NOMO-1 treated with DMSO at 0.1 percent for 48 hours (cell line): ENCODE results near the gene GRK1.
"Not testable (repeated sequence)": the region's sequence is repeated elsewhere in the genome, so short reads cannot be mapped to it uniquely, and the experiment has no call there.

ENCODE experiments used
- DNase-seq: peaks from one replicate; lab custom pipeline; 2025; ENCODE audit not compliant: unreplicated experiment; lab: John Stamatoyannopoulos, UW

GRK1 gene

GRCh38 chr13:113664751-113665596 is 2.0 kb upstream of the GRK1 start:
- DNase-seq = no peak

DNA sequence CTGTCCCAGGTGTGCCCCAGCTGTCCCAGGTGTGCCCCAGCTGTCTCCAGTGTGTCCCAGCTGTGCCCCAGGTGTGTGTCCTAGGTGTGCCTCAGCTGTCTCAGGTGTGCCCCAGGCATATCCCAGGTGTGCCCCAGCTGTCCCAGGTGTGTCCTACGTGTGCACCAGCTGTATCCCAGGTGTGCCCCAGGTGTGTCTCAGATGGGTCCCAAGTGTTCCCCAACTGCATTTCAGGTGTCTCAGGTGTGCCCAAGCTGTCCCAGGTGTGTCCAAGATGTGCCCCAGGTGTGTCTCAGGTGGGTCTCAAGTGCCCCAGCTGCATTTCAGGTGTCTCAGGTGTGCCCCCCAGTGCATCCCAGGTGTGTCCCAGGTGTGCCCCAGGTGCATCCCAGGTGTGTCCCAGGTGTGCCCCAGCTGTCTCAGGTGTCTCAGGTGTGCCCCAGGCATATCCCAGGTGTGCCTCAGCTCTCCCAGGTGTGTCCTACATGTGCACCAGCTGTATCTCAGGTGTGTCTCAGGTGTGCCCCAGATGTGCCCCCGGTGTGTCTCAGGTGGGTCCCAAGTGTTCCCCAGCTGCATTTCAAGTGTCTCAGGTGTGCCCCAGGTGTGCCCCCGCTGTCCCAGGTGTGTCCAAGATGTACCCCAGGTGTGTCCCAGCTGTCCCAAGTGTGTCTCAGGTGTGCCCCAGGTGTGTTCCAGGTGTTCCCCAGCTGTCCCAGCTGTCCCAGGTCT is 1.3 kb upstream of the GRK1 start:
- DNase-seq = no peak

- DNase-seq = no peak
Observed at GRCh38 chr13:113666329-113666670, 719 bp upstream of the GRK1 start.

DNA sequence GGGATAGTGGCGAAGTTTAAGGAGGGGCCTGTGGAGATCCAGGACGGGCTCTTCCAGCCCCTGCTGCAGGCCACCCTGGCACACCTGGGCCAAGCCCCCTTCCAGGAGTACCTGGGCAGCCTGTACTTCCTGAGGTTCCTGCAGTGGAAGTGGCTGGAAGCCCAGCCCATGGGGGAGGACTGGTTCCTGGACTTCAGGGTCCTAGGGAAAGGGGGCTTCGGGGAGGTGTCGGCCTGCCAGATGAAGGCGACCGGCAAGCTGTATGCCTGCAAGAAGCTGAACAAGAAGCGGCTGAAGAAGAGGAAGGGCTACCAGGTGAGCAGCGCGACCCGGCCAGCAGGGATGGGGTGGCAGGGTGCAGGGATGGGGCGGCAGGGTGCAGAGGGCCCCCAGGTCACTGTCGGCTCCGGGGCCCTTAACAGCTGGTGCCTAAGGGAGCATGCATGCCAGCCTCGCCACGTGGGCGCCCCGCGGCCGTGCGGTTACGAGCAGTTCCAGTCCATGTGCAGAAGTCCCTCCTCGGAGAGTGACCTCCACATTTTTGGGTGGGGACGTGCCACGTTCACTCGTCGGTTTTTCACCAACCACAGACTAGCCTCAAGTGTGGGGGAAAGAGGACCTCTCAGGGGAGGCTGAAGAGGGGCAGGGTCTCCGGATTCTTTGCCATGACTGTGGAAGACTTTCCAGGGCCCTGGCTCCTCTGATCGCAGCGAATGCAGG is 912 bp downstream of the GRK1 start:
- DNase-seq = no peak

DNA sequence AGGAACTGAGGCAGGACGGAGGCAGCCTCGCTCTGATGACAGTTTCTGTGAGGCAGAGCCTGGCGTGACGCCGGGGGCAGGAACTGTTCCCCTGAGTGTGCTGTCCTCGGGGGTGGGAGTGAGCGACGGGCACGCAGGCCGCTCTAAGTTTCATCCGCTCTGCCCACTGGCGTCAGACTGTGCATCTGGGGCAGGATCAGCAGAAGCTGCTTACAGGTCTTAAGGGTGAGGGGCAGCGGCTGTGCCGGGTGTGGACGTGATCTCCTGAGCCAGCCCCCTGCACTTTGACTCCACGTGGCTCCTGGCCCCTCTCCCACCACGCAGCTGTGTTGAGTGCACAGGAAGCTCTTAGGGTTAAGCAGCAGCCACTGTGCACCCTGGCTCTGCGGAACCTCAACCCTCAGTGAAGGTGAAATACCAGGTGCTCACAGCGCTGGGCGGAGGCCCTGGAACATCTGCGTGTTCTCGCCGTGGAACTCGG is 1.5 kb downstream of the GRK1 start:
- DNase-seq = no peak

GRCh38 chr13:113669231-113669754 is 2.3 kb downstream of the GRK1 start:
- DNase-seq = no peak

GRCh38 chr13:113669755-113670341 is 2.8 kb downstream of the GRK1 start:
- DNase-seq = no peak

- DNase-seq = no peak
Observed at GRCh38 chr13:113670541-113670940, 3.5 kb downstream of the GRK1 start.

DNA sequence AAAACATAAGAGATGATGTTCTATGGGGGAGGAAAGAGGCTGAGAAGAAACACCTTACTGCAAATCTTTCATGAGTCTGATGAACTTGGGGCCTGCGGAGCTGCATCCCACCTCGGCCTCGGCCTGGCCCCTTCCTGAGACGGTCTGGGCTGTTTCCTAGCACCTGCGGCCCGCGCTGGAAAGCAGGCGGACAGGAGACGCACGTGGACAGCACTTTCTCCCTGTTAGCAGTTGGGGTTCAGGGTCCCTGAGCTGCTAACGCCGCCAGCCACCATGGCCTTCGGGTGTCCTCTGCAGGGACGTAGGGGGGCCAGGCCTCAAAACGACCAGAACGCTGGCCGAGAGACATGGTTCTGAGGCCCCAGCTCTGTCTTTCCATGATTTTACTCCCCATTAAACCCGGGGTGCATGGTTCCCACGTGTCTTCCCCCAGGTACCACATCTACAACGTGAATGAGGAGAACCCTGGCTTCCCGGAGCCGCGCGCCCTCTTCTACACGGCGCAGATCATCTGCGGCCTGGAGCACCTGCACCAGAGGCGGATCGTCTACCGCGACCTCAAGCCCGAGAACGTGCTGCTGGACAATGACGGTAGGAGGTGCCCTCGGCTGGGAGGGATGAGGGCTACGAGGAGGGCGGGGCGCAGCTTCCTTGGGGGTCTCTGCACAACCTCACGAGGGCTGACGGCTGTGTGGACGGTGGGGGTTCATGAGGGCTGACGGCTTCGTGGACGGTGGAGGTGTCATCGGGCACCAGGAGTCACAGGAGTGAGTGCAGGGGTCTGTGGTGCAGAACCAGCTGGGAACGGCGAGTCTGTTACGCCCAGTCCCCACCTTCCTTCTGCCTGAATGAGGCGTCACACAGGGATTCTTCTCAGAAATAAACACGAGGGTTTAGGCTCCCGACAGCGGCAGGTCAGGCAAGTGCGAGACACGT is 4.3 kb downstream of the GRK1 start:
- DNase-seq = no peak

DNA sequence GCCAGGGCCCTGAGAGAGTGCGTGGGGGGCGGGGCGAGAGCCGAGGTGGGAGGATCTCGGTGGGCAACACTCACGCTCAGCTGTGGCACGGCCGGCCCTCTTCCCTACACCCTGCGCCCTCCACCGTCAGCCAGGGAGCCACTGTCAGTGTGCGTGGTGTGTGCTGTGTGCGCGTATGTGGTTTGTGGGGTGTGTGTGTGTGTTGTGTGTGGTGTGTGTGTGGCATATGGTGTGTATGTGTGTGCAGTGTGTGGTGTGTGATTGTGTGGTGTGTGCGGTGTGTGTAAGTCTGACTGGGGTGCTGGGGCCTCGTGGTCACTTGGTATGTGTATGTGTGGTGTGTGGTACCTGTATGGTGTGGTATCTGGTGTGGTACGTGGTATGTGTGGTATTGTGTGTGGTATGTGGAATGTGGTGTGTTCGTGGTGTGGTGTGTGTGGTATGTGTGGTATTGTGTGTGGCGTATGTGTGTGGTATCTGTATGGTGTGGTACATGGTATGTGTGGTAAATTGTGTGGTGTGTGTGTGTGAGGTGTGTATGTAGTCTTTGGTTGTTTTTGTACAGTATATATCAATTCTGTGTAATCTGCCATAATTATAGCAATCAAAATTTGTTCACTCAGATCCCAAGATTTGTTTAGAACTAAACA is 5.1 kb downstream of the GRK1 start:
- no peak for DNase-seq

GRCh38 chr13:113722921-113723320 is 55.9 kb downstream of the GRK1 start:
- DNase-seq = no peak

GRCh38 chr13:113723410-113724015 is 56.5 kb downstream of the GRK1 start:
- no peak for DNase-seq

- DNase-seq = no peak
Observed at GRCh38 chr13:113724016-113724758, 57.2 kb downstream of the GRK1 start.

DNA sequence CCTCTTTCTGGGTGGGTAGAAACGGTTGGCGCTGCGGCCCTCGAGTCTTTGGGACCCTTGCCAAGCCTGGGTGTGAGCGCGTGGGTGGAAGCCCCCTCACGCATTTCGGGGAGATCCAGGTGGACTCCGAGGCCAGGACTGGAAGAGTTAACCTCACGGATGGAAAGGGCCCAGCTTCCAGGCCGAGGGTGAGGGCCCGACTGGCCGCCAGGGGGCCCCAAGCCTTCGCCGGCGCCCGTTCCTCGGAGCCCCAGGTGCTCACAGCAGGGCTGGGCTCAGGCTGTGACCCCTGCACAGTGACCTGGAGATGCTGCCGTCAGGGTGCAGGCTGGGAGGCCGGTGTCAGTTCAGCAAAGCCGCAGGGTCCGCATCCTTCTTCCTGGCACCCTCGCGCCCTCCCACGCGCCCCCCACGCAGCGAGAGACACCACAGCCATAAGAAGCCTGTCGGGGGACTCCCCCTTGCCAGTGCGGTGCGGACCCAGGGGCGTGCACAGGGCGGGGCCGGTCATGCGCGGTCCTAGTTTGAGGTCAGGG is 57.8 kb downstream of the GRK1 start:
- DNase-seq = no peak

DNA sequence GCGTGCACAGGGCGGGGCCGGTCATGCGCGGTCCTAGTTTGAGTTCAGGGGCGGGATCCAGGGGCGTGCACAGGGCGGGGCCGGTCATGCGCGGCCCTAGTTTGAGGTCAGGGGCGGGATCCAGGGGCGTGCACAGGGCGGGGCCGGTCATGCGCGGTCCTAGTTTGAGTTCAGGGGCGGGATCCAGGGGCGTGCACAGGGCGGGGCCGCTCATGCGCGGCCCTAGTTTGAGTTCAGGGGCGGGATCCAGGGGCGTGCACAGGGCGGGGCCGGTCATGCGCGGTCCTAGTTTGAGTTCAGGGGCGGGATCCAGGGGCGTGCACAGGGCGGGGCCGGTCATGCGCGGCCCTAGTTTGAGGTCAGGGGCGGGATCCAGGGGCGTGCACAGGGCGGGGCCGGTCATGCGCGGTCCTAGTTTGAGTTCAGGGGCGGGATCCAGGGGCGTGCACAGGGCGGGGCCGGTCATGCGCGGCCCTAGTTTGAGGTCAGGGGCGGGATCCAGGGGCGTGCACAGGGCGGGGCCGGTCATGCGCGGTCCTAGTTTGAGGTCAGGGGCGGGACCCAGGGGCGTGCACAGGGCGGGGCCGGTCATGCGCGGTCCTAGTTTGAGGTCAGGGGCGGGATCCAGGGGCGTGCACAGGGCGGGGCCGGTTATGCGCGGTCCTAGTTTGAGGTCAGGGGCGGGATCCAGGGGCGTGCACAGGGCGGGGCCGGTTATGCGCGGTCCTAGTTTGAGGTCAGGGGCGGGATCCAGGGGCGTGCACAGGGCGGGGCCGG is 58.5 kb downstream of the GRK1 start:
- not testable (repeated sequence) for DNase-seq

GRCh38 chr13:113726106-113726821 is 59.2 kb downstream of the GRK1 start:
- not testable (repeated sequence) for DNase-seq

GRCh38 chr13:113726961-113727411 is 60.0 kb downstream of the GRK1 start:
- DNase-seq = no peak
